ENCODE data around the gene KDM2A.

The KDM2A gene

GRCh38 chr11:67287355-67288197 lies 168.5 kb downstream of the KDM2A start:
- FAIRE-seq, result no peak

- no peak for FAIRE-seq
These were observed 169.1 kb downstream of the KDM2A start for GRCh38 chr11:67288198-67288451.

DNA sequence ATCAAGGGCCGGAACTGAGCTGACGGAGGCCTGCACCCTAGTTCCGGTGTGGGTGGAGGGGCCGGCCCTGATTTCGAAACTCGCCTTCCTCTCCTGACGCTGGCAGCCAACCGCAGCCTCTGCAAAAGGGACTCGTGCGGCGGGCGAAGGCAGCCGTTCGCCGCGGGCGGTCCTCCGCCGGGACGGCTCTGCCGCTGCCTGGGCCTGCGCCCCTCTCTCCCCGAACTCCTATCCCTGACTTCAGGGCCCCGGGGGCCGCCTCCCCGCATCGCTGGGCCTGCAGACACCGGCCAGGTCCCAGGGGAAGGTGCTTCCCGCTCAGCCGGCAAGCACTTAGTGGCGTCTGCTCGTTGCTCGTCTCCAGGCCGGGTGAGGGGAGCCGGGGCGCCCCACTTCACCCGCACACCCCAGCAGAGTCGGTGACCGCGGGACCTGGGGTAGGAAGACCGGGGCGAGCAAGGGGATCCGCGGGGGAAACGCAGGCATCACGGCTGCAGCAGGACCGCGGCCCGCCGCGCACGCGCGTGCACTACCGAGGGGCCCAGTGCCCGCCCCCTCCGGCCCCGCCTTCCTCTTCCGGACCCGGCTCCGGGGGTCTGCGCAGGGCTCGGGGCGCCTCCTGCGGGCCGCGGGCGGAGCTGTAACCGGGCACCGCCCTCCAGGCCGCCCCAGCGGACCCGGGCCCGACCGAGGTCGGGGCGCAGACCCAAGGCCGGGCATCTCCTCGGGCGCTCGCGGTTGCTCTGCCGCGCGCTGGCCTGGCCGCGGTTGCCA lies 169.6 kb downstream of the KDM2A start:
- FAIRE-seq, result peak; percentile 15

DNA sequence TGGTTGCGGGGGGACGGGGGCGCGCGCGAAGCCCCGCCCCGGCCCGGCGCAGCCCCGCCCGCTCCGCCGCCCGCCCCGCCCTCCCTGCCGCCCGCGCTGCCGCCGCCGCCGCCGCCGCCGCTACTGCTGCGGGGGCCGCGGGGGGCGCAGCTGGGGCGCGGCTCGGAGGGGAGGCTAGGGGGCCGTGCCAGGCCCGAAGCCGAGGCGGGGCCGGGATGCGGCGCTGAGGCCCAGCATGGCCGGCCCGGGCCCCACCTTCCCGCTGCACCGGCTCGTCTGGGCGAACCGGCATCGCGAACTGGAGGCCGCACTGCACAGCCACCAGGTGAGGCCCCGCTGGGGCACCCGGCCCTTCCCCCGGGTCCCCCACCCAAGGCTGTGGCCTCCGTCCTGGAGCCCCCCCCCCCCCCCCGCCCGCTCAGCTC lies 170.2 kb downstream of the KDM2A start, which contains the start of gene ANKRD13D:
Gene ANKRD13D, plus strand, starts transcription at position 78 of the 425 bp plus-strand sequence. Its CDS starts 158 bp downstream, at position 236.
- FAIRE-seq, result no peak

DNA sequence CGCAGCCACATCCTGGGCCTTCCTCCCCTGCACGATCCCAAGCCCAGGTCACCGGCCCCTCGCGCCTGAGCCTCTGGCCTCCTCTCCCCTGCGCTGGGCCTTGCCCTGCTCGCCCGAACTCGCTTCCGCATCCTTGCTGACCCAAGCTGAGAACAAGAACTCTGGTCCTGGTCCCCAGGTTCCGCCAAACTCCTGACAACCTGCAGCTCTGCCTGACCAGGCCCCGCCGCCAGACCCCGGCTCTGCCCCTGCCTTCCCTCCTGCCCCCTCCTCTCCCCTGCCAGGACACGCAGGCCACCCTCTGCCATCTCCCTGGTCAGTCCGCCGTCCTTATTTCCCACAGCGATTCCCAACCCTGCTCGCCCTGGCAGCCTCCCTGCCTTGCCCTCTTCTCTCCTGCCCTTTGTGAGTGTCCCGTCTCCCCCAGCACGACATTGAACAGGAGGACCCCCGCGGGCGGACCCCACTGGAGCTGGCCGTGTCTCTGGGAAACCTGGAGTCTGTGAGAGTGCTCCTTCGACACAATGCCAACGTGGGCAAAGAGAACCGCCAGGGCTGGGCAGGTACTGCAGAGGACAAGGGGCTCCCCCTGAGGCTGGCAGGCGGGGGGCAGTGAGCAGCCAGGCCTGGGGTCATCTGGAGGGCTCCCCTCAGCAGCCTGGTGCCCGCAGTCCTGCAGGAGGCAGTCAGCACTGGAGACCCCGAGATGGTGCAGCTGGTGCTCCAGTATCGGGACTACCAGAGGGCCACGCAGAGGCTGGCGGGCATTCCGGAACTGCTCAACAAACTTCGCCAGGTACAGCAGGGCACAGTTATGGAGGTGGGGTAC lies 170.8 kb downstream of the KDM2A start:
- no peak for FAIRE-seq

DNA sequence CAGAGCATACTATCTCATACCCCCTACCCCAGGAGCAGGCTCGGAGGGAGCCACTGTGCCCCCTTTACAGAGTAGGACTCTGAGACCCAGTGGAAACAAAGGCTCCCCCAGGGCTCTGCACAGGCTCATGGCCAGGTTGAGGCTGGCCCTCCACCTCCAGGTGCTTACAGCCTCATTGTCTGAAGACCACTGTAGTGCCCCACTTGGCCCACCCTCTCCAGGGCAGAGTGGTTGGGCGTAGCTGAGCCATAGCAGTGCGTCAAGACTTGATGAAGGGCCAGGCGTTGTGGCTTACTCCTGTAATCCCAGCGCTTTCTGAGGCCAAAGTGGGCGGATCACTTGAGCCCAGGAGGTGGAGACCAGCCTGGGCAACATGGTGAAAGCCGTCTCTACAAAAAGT lies 171.7 kb downstream of the KDM2A start:
- FAIRE-seq, result no peak

- FAIRE-seq, result no peak
These were observed 172.7 kb downstream of the KDM2A start for GRCh38 chr11:67291481-67292381.

DNA sequence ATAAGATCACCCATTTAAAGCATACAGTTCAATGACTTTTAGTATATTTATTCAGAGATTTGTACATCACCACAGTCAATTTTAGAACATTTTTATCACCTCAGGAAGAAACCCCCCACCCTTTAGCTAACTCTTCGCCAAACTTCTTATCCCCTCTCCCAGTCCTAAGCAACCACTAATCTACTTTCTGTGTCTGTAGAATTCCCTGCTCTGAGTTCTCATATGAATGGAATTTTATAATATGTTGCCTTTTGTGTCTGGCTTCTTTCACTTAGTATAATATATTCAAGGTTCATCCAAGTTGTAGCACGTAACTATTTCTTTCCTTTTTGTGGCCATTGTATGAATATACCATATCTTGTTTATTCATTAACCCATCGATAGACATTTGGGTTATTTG lies 173.6 kb downstream of the KDM2A start:
- no peak for FAIRE-seq

DNA sequence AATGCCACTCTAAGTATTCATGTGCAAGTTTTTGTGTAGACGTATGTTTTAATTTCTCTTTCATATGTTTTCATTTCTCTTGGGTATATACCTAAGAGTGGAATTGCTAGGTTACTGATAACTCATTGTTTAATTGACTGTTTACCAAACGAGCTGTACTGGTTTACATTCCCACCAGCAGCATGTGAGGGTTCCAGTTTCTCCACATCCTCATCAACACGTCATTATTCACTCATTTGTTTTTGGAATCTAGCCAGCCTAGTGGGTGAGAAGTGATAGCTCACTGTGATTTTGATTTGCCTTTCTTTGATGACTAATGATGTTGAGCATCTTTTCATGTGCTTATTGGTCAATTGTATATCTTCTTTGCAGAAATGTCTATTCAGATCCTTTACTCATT lies 174.0 kb downstream of the KDM2A start:
- no peak for FAIRE-seq

GRCh38 chr11:67295846-67296245 lies 176.8 kb downstream of the KDM2A start:
- no peak for FAIRE-seq

- FAIRE-seq, result no peak
These were observed 179.7 kb downstream of the KDM2A start for GRCh38 chr11:67298786-67299185.

DNA sequence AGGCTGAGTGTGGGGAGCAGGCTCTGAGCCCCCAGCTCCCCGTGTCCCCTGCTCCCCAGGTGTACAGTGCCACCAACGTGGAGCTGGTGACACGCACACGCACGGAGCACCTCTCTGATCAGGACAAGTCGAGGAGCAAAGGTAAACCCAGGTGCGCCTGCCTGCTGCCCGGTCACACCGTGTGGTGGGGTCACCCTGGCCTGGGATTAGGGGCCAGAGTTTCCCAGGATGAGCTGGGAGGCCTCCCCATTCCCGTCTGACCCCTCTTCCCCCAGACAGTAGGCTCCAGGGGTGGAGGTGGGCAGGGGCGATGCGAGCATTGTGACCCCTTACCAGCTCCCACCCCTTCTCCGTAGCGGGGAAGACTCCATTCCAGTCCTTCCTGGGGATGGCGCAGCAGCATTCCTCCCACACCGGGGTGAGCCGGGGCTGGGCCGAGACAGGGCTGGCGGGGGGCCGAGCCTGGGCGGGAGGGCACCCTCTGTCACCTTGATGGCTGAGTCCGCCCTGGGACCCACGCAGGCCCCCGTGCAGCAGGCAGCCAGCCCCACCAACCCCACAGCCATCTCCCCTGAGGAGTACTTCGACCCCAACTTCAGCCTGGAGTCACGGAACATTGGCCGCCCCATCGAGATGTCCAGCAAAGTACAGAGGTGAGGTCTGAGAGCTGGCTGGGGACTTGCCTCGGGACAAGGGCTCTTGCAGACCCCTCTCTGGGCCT lies 180.6 kb downstream of the KDM2A start:
- FAIRE-seq, result no peak

DNA sequence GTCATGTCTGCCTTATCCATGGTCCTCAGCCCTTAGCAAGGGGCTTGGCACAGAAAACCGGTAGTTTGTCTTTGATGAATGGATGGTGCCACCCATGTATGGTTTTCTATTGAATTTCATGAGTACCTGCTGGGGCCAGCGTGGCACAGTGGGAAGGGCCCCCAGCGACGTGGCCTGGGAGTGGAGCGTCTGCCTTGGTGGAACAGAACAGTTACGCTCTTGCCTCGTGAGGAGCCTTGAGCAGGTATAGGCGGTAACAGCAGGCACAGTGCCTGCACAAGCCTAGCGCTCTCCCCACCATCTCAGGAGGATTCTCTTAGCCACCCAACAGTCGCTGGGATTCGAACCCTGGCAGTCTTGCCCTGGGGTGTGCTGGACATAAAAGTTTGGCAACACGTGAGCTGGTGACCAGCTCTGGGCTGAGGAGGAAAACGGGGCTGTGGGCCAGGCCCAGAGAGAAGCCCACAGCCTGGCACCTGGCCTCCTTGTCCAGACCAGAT lies 181.2 kb downstream of the KDM2A start:
- no peak for FAIRE-seq

DNA sequence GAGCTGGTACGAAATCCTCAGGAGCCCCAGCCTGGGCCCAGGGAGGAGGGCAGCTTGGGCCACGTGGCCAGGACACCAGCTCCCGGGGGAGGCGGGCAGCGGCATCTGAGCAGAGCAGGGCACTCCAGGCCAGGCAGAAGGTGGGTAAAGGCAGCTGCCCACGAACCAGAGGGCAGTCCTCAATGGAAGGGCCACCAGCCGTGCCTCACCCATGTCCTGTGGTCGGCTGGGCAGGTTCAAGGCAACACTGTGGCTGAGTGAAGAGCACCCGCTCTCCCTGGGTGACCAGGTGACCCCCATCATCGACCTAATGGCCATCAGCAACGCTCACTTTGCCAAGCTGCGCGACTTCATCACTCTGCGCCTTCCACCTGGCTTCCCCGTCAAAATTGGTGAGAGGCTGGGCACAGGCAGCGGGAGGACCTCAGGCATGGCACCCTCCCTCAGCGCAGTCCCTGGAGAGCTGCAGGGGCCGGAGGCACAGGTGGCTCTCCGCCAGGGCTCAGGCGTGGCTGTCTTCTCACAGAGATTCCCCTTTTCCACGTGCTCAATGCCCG lies 181.8 kb downstream of the KDM2A start:
- no peak for FAIRE-seq

GRCh38 chr11:67301313-67301921 lies 182.4 kb downstream of the KDM2A start:
- no peak for FAIRE-seq

DNA sequence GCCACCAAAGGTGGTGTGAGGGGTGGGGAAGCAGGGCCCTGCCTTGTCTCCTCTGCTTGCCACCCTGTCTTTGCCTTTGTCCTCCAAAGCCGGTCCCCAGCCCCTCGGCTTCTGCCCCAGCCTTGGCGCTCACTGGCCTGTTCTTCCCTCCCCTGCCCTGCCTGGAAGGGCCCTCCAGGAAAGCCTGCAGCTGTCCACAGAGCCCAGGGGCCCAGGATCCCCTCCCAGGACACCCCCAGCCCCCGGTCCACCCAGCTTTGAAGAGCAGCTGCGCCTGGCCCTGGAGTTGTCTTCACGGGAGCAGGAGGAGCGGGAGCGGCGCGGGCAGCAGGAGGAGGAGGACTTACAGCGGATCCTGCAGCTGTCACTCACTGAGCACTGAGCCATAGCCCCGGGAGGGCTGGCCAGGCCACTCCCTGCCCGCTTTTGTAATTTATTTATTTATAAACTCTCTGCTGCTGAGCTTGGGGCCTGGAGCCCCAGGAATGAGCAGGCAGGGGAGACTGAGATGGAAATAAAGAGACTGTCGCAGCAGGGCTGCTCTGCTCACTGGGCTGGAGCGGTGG lies 183.0 kb downstream of the KDM2A start:
- FAIRE-seq, result no peak

- FAIRE-seq, result no peak
These were observed 183.6 kb downstream of the KDM2A start for GRCh38 chr11:67302571-67303131.

GRCh38 chr11:67303132-67303834 lies 184.2 kb downstream of the KDM2A start, which contains the start of gene SSH3:
SSH3 (plus strand) TSS chr11:67303530; CDS start chr11:67303626, 96 bp downstream.
- FAIRE-seq, result no peak

GRCh38 chr11:67303835-67304411 lies 184.9 kb downstream of the KDM2A start:
- FAIRE-seq, result no peak

Data from G401.6 (cell line).